WTC11 (cell line): ENCODE measurements around the gene AGPAT3. TPM values are rescaled to one million over a fixed set of nuclear protein-coding genes. Genes with fewer than 3 reads are reported as not detected.

Experiments used
- ATAC-seq: fragments of 200-7000 bp; cut with Tn5 transposase; 2 replicates; pipeline ENCODE4 v1.10.0; 2021; ENCODE audit warnings: mild to moderate bottlenecking, moderate library complexity
- CTCF ChIA-PET: fragments of 300-600 bp; sonication (Branson Sonifier 250); formaldehyde crosslinking; loops from one replicate; lab custom pipeline; 2021; ENCODE audit warnings: antibody characterized with exemption; lab: Charles Lee
- POLR2A ChIA-PET: fragments of 350-600 bp; sonication (Branson Sonifier 250); formaldehyde crosslinking; loops from one replicate; lab custom pipeline; 2021; ENCODE audit warnings: antibody characterized with exemption; lab: Charles Lee
- DNase-seq: peaks from one replicate; pipeline ENCODE4 v3.0.0; 2021; ENCODE audit warnings: low spot score
- H3K27ac Mint-ChIP-seq: 2 replicates; pipeline ENCODE4 v1.8.0; 2021; ENCODE audit warnings: mixed read lengths
- H3K27me3 Mint-ChIP-seq: 2 replicates; pipeline ENCODE4 v1.8.0; 2021; ENCODE audit warnings: low read depth, mild to moderate bottlenecking, moderate library complexity, mixed read lengths
- H3K36me3 Mint-ChIP-seq: 2 replicates; pipeline ENCODE4 v1.8.0; 2021; ENCODE audit warnings: mixed read lengths
- H3K4me1 Mint-ChIP-seq: 2 replicates; pipeline ENCODE4 v1.8.0; 2022; ENCODE audit warnings: mixed read lengths
- H3K4me3 Mint-ChIP-seq: 2 replicates; pipeline ENCODE4 v1.8.0; 2021; ENCODE audit warnings: mild to moderate bottlenecking, moderate library complexity, mixed read lengths
- H3K9me3 Mint-ChIP-seq: 2 replicates; pipeline ENCODE4 v1.8.0; 2021; ENCODE audit warnings: mixed read lengths
- FOXK1 ChIP-seq: sonication (generic); formaldehyde crosslinking; IDR thresholded peaks from 2 replicates; pipeline ENCODE4 v1.8.0; 2022; ENCODE audit warnings: mild to moderate bottlenecking, moderate library complexity, missing genetic modification reagents
- MXD4 ChIP-seq: fragments of 250-450 bp; sonication (Bioruptor Pico); IDR thresholded peaks from 2 replicates; pipeline ENCODE4 v1.8.0; 2021; ENCODE audit warnings: mild to moderate bottlenecking, moderate library complexity, borderline replicate concordance
- PRRX2 ChIP-seq: fragments of 250-450 bp; sonication (Bioruptor Pico); IDR thresholded peaks from 2 replicates; pipeline ENCODE4 v1.8.0; 2021; ENCODE audit warnings: mild to moderate bottlenecking
- TEAD1 ChIP-seq: sonication (generic); formaldehyde crosslinking; IDR thresholded peaks from 2 replicates; pipeline ENCODE4 v1.8.0; 2022; ENCODE audit warnings: mild to moderate bottlenecking, missing genetic modification reagents
- ZBTB21 ChIP-seq: sonication (generic); formaldehyde crosslinking; IDR thresholded peaks from 2 replicates; pipeline ENCODE4 v1.8.1; 2023; ENCODE audit warnings: mild to moderate bottlenecking, missing genetic modification reagents, borderline replicate concordance
- ZNF263 ChIP-seq: sonication (generic); formaldehyde crosslinking; IDR thresholded peaks from 2 replicates; pipeline ENCODE4 v1.8.1; 2022; ENCODE audit warnings: low read depth, mild to moderate bottlenecking, moderate library complexity, missing genetic modification reagents
- ZNF317 ChIP-seq: sonication (generic); formaldehyde crosslinking; IDR thresholded peaks from 2 replicates; pipeline ENCODE4 v1.8.1; 2023; ENCODE audit warnings: low read depth, mild to moderate bottlenecking, moderate library complexity, missing genetic modification reagents, borderline replicate concordance
- ZNF396 ChIP-seq: fragments of 250-450 bp; sonication (Bioruptor Pico); IDR thresholded peaks from 2 replicates; pipeline ENCODE4 v1.8.0; 2021; ENCODE audit warnings: mild to moderate bottlenecking, moderate library complexity, borderline replicate concordance
- ZNF671 ChIP-seq: fragments of 250-450 bp; sonication (Bioruptor Pico); IDR thresholded peaks from 2 replicates; pipeline ENCODE4 v1.8.0; 2021; ENCODE audit warnings: mild to moderate bottlenecking
- total RNA-seq: library from RNA; stranded (reverse); gene quantifications from 3 replicates; pipeline ENCODE4 v1.2.3, GENCODE V29; 2021
- TF ChIP-seq, protein P1 (sequence below): sonication (generic); formaldehyde crosslinking; conservative IDR thresholded peaks from 2 replicates; pipeline ENCODE4 v1.8.1; 2023; ENCODE audit warnings: mild to moderate bottlenecking, low read depth, missing genetic modification reagents, moderate library complexity
- TF ChIP-seq, protein P2 (sequence below): sonication (generic); formaldehyde crosslinking; IDR thresholded peaks from 2 replicates; pipeline ENCODE4 v1.8.0; 2022; ENCODE audit warnings: mild to moderate bottlenecking, missing genetic modification reagents
- TF ChIP-seq, protein P3 (sequence below): sonication (generic); formaldehyde crosslinking; IDR thresholded peaks from 2 replicates; pipeline ENCODE4 v1.8.0; 2023; ENCODE audit warnings: mild to moderate bottlenecking, missing genetic modification reagents
- TF ChIP-seq, protein P4 (sequence below): fragments of 250-450 bp; sonication (Bioruptor Pico); IDR thresholded peaks from 2 replicates; pipeline ENCODE4 v1.9.0; 2021; ENCODE audit warnings: mild to moderate bottlenecking, borderline replicate concordance
- TF ChIP-seq, protein P5 (sequence below): sonication (generic); formaldehyde crosslinking; IDR thresholded peaks from 2 replicates; pipeline ENCODE4 v1.8.0; 2022; ENCODE audit warnings: mild to moderate bottlenecking, missing genetic modification reagents
- TF ChIP-seq, protein P6 (sequence below): sonication (generic); formaldehyde crosslinking; IDR thresholded peaks from 2 replicates; pipeline ENCODE4 v1.8.1; 2022; ENCODE audit warnings: mild to moderate bottlenecking, moderate library complexity, missing genetic modification reagents

The AGPAT3 gene
- total RNA-seq, 1 experiment from 2014 or later = 5.6 TPM

DNA sequence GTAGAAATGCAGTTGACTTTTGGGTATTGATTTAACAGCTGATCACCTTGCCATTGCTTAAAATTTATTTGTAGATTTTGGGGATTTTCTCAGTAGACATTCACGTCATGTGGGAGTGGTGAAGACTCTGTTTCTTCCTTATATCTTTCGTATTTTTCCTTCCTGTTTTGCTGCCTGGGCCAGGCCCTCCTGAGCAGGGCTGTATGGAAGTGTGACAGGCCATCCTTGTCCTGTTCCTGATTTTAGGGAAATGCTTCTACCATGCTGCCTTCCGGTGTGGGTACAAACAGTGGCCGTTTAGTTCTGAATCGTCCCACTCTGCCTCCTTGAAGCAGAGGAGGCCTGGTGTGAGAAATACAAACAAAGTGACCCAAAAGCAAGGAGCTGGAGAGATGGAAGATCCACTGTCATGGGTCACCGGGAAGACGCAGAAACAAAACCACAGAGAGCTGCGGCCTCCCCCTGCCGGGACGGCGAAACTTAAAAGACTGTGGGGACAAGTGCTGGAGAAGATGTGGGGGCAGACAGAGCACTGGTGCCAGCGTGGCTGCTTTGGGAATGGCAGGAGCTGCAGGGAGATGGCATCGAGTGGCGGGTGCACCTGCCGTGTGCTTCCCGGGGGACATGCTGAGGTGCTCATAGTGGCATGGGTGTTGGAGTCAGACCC, 7.6 kb downstream of the AGPAT3 start (continued):
- TF ChIP-seq, protein P1, sequence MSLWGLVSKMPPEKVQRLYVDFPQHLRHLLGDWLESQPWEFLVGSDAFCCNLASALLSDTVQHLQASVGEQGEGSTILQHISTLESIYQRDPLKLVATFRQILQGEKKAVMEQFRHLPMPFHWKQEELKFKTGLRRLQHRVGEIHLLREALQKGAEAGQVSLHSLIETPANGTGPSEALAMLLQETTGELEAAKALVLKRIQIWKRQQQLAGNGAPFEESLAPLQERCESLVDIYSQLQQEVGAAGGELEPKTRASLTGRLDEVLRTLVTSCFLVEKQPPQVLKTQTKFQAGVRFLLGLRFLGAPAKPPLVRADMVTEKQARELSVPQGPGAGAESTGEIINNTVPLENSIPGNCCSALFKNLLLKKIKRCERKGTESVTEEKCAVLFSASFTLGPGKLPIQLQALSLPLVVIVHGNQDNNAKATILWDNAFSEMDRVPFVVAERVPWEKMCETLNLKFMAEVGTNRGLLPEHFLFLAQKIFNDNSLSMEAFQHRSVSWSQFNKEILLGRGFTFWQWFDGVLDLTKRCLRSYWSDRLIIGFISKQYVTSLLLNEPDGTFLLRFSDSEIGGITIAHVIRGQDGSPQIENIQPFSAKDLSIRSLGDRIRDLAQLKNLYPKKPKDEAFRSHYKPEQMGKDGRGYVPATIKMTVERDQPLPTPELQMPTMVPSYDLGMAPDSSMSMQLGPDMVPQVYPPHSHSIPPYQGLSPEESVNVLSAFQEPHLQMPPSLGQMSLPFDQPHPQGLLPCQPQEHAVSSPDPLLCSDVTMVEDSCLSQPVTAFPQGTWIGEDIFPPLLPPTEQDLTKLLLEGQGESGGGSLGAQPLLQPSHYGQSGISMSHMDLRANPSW = no peak

DNA sequence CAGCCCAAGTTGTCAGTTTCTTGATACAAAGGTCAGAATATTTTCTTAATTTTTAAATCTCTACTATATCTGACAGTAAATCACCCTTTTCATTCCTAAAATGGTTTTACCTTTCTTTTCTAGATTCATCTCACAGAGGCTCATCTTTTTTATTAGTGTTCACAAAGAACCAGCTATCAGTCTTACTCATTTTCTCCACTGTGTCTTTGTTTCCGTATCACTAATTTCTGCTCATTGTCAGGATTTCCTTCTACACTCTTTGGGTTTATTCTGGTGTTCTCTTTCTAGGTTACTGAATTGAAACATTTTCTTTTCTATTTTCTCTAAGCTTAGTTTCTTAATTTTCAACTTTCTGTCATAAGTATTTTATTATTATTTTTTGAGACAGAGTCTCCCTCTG, 8.7 kb downstream of the AGPAT3 start:
- H3K4me3 Mint-ChIP-seq = no peak overlapping the region
- no peaks in the 10 kb centered on the region for H3K36me3 Mint-ChIP-seq
- H3K27me3 Mint-ChIP-seq = no peaks in the 10 kb centered on the region; the same call in 1 of the 2 replicates
- TF ChIP-seq, protein P2, sequence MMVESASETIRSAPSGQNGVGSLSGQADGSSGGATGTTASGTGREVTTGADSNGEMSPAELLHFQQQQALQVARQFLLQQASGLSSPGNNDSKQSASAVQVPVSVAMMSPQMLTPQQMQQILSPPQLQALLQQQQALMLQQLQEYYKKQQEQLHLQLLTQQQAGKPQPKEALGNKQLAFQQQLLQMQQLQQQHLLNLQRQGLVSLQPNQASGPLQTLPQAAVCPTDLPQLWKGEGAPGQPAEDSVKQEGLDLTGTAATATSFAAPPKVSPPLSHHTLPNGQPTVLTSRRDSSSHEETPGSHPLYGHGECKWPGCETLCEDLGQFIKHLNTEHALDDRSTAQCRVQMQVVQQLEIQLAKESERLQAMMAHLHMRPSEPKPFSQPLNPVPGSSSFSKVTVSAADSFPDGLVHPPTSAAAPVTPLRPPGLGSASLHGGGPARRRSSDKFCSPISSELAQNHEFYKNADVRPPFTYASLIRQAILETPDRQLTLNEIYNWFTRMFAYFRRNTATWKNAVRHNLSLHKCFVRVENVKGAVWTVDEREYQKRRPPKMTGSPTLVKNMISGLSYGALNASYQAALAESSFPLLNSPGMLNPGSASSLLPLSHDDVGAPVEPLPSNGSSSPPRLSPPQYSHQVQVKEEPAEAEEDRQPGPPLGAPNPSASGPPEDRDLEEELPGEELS (CRISPR knock-in tag) = no peak
- TF ChIP-seq FOXK1 (CRISPR knock-in tag) = no peak
- TF ChIP-seq TEAD1 = no peak
- TF ChIP-seq, protein P3, sequence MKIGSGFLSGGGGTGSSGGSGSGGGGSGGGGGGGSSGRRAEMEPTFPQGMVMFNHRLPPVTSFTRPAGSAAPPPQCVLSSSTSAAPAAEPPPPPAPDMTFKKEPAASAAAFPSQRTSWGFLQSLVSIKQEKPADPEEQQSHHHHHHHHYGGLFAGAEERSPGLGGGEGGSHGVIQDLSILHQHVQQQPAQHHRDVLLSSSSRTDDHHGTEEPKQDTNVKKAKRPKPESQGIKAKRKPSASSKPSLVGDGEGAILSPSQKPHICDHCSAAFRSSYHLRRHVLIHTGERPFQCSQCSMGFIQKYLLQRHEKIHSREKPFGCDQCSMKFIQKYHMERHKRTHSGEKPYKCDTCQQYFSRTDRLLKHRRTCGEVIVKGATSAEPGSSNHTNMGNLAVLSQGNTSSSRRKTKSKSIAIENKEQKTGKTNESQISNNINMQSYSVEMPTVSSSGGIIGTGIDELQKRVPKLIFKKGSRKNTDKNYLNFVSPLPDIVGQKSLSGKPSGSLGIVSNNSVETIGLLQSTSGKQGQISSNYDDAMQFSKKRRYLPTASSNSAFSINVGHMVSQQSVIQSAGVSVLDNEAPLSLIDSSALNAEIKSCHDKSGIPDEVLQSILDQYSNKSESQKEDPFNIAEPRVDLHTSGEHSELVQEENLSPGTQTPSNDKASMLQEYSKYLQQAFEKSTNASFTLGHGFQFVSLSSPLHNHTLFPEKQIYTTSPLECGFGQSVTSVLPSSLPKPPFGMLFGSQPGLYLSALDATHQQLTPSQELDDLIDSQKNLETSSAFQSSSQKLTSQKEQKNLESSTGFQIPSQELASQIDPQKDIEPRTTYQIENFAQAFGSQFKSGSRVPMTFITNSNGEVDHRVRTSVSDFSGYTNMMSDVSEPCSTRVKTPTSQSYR (CRISPR knock-in tag) = no peak
- TF ChIP-seq ZNF263 (CRISPR knock-in tag) = no peak
- no peak for TF ChIP-seq ZNF671
- TF ChIP-seq PRRX2 (CRISPR knock-in tag) = no peak
- TF ChIP-seq MXD4 (CRISPR knock-in tag) = no peak
- TF ChIP-seq, protein P4, sequence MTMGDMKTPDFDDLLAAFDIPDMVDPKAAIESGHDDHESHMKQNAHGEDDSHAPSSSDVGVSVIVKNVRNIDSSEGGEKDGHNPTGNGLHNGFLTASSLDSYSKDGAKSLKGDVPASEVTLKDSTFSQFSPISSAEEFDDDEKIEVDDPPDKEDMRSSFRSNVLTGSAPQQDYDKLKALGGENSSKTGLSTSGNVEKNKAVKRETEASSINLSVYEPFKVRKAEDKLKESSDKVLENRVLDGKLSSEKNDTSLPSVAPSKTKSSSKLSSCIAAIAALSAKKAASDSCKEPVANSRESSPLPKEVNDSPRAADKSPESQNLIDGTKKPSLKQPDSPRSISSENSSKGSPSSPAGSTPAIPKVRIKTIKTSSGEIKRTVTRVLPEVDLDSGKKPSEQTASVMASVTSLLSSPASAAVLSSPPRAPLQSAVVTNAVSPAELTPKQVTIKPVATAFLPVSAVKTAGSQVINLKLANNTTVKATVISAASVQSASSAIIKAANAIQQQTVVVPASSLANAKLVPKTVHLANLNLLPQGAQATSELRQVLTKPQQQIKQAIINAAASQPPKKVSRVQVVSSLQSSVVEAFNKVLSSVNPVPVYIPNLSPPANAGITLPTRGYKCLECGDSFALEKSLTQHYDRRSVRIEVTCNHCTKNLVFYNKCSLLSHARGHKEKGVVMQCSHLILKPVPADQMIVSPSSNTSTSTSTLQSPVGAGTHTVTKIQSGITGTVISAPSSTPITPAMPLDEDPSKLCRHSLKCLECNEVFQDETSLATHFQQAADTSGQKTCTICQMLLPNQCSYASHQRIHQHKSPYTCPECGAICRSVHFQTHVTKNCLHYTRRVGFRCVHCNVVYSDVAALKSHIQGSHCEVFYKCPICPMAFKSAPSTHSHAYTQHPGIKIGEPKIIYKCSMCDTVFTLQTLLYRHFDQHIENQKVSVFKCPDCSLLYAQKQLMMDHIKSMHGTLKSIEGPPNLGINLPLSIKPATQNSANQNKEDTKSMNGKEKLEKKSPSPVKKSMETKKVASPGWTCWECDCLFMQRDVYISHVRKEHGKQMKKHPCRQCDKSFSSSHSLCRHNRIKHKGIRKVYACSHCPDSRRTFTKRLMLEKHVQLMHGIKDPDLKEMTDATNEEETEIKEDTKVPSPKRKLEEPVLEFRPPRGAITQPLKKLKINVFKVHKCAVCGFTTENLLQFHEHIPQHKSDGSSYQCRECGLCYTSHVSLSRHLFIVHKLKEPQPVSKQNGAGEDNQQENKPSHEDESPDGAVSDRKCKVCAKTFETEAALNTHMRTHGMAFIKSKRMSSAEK (CRISPR knock-in tag) = no peak
- no peak for TF ChIP-seq ZNF396
- TF ChIP-seq ZBTB21 (CRISPR knock-in tag) = no peak
- TF ChIP-seq ZNF317 (CRISPR knock-in tag) = no peak
- TF ChIP-seq, protein P5, sequence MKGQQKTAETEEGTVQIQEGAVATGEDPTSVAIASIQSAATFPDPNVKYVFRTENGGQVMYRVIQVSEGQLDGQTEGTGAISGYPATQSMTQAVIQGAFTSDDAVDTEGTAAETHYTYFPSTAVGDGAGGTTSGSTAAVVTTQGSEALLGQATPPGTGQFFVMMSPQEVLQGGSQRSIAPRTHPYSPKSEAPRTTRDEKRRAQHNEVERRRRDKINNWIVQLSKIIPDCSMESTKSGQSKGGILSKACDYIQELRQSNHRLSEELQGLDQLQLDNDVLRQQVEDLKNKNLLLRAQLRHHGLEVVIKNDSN (CRISPR knock-in tag) = no peak
- TF ChIP-seq, protein P6, sequence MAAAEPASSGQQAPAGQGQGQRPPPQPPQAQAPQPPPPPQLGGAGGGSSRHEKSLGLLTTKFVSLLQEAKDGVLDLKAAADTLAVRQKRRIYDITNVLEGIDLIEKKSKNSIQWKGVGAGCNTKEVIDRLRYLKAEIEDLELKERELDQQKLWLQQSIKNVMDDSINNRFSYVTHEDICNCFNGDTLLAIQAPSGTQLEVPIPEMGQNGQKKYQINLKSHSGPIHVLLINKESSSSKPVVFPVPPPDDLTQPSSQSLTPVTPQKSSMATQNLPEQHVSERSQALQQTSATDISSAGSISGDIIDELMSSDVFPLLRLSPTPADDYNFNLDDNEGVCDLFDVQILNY = no peak
- H3K4me1 Mint-ChIP-seq = 0 out of 2 replicates have a peak, but pooled peaks cover 3% of the 10 kb centered on the region
- no peak overlapping the region for H3K27ac Mint-ChIP-seq
- no peak for ATAC-seq
- CTCF ChIA-PET = interaction anchor here (1.0 kb wide), 1 partner anchor 102 kb away, joined by 4 read pairs; no protein-coding TSS in a partner anchor
- DNase-seq = no peak
- H3K9me3 Mint-ChIP-seq = peaks cover 4% of the 10 kb centered on the region; the same call in 1 of the 2 replicates
- POLR2A ChIA-PET = interaction anchor here (0.7 kb wide), 1 partner anchor 20 kb away, joined by 3 read pairs; no protein-coding TSS in a partner anchor
